Measurements from ENCODE around the gene MYBPHL.

MYBPHL gene

DNA sequence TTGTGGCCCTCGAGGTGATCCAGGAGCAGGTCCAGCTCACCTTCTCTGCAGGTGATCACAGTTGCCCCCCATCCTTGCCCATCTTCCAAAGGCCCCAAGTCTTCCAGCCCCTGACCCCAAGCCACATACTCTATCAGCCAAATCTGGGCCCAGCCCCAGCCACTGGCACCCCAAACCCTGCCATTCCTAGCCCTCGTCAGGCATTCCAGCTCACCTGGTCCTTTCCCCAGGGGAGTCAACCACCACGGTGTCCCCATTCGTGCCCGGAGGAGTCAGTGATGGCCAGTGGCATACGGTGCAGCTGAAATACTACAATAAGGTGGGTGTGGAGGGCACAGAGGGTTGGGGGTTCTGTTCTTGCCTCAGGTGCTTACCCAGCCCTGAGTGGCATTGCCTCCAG lies 45.2 kb downstream of the MYBPHL start (continued):
- TF ChIP-seq, protein P1, sequence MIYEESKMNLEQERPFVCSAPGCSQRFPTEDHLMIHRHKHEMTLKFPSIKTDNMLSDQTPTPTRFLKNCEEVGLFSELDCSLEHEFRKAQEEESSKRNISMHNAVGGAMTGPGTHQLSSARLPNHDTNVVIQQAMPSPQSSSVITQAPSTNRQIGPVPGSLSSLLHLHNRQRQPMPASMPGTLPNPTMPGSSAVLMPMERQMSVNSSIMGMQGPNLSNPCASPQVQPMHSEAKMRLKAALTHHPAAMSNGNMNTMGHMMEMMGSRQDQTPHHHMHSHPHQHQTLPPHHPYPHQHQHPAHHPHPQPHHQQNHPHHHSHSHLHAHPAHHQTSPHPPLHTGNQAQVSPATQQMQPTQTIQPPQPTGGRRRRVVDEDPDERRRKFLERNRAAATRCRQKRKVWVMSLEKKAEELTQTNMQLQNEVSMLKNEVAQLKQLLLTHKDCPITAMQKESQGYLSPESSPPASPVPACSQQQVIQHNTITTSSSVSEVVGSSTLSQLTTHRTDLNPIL (CRISPR knock-in tag; IDR thresholded peaks at IDR 0.05; ENCODE audit: low read depth): no peak
- no peak for TF ChIP-seq OSR1 (CRISPR knock-in tag; IDR thresholded peaks at IDR 0.05)
- TF ChIP-seq RARB (CRISPR knock-in tag; IDR thresholded peaks at IDR 0.05): no peak
- no peak for TF ChIP-seq SNAI2 (CRISPR knock-in tag; IDR thresholded peaks at IDR 0.05)
- no peak for TF ChIP-seq ZNF565 (CRISPR knock-in tag; conservative IDR thresholded peaks at IDR 0.05; ENCODE audit: low read depth)
- TF ChIP-seq, protein P2, sequence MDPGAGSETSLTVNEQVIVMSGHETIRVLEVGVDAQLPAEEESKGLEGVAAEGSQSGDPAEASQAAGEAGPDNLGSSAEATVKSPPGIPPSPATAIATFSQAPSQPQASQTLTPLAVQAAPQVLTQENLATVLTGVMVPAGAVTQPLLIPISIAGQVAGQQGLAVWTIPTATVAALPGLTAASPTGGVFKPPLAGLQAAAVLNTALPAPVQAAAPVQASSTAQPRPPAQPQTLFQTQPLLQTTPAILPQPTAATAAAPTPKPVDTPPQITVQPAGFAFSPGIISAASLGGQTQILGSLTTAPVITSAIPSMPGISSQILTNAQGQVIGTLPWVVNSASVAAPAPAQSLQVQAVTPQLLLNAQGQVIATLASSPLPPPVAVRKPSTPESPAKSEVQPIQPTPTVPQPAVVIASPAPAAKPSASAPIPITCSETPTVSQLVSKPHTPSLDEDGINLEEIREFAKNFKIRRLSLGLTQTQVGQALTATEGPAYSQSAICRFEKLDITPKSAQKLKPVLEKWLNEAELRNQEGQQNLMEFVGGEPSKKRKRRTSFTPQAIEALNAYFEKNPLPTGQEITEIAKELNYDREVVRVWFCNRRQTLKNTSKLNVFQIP (CRISPR knock-in tag; IDR thresholded peaks at IDR 0.05; ENCODE audit: borderline replicate concordance, low read depth): no peak
- no peak for TF ChIP-seq PPARA (CRISPR knock-in tag; IDR thresholded peaks at IDR 0.05; ENCODE audit: borderline replicate concordance)
- no peak for TF ChIP-seq ZNF70 (CRISPR knock-in tag; IDR thresholded peaks at IDR 0.05)
- TF ChIP-seq ISL1 (CRISPR knock-in tag; IDR thresholded peaks at IDR 0.05): no peak
- TF ChIP-seq ARNTL (CRISPR knock-in tag; IDR thresholded peaks at IDR 0.05; ENCODE audit: borderline replicate concordance, low read depth): no peak
- TF ChIP-seq TCF4 (CRISPR knock-in tag; IDR thresholded peaks at IDR 0.05; ENCODE audit: borderline replicate concordance): no peak

DNA sequence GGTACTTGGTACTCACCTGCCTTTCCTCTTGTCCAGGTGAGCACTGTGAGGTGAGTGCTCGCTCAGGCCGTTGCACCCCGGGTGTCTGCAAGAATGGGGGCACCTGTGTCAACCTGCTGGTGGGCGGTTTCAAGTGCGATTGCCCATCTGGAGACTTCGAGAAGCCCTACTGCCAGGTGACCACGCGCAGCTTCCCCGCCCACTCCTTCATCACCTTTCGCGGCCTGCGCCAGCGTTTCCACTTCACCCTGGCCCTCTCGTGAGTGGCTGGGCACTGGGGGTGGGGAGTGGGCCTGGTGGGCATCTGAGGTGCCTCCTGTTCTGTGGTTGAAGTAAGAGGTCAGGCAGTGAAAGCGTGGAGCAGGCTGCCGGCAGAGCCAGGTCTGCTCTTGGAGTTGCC lies 45.8 kb downstream of the MYBPHL start:
- TF ChIP-seq RARB (CRISPR knock-in tag; IDR thresholded peaks at IDR 0.05) (no peak), ZNF70 (CRISPR knock-in tag; IDR thresholded peaks at IDR 0.05) (no peak), GLIS3 (CRISPR knock-in tag; IDR thresholded peaks at IDR 0.05) (no peak), ESRRG (CRISPR knock-in tag; IDR thresholded peaks at IDR 0.05) (no peak), PPARA (CRISPR knock-in tag; IDR thresholded peaks at IDR 0.05; ENCODE audit: borderline replicate concordance) (no peak), ZFP30 (CRISPR knock-in tag; IDR thresholded peaks at IDR 0.05) (no peak), ARNTL (CRISPR knock-in tag; IDR thresholded peaks at IDR 0.05; ENCODE audit: borderline replicate concordance, low read depth) (no peak), BACH2 (CRISPR knock-in tag; IDR thresholded peaks at IDR 0.05; ENCODE audit: borderline replicate concordance) (no peak), ISL1 (CRISPR knock-in tag; IDR thresholded peaks at IDR 0.05) (no peak), TOX (CRISPR knock-in tag; IDR thresholded peaks at IDR 0.05; ENCODE audit: borderline replicate concordance) (no peak), ZNF565 (CRISPR knock-in tag; conservative IDR thresholded peaks at IDR 0.05; ENCODE audit: low read depth) (no peak)
- TF ChIP-seq, protein P3, sequence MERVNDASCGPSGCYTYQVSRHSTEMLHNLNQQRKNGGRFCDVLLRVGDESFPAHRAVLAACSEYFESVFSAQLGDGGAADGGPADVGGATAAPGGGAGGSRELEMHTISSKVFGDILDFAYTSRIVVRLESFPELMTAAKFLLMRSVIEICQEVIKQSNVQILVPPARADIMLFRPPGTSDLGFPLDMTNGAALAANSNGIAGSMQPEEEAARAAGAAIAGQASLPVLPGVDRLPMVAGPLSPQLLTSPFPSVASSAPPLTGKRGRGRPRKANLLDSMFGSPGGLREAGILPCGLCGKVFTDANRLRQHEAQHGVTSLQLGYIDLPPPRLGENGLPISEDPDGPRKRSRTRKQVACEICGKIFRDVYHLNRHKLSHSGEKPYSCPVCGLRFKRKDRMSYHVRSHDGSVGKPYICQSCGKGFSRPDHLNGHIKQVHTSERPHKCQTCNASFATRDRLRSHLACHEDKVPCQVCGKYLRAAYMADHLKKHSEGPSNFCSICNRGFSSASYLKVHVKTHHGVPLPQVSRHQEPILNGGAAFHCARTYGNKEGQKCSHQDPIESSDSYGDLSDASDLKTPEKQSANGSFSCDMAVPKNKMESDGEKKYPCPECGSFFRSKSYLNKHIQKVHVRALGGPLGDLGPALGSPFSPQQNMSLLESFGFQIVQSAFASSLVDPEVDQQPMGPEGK (CRISPR knock-in tag; IDR thresholded peaks at IDR 0.05; ENCODE audit: borderline replicate concordance): no peak
- TF ChIP-seq, protein P1 (CRISPR knock-in tag; IDR thresholded peaks at IDR 0.05; ENCODE audit: low read depth): no peak
- TF ChIP-seq, protein P4, sequence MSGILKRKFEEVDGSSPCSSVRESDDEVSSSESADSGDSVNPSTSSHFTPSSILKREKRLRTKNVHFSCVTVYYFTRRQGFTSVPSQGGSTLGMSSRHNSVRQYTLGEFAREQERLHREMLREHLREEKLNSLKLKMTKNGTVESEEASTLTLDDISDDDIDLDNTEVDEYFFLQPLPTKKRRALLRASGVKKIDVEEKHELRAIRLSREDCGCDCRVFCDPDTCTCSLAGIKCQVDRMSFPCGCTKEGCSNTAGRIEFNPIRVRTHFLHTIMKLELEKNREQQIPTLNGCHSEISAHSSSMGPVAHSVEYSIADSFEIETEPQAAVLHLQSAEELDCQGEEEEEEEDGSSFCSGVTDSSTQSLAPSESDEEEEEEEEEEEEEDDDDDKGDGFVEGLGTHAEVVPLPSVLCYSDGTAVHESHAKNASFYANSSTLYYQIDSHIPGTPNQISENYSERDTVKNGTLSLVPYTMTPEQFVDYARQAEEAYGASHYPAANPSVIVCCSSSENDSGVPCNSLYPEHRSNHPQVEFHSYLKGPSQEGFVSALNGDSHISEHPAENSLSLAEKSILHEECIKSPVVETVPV (CRISPR knock-in tag; IDR thresholded peaks at IDR 0.05): no peak
- no peak for ATAC-seq

DNA sequence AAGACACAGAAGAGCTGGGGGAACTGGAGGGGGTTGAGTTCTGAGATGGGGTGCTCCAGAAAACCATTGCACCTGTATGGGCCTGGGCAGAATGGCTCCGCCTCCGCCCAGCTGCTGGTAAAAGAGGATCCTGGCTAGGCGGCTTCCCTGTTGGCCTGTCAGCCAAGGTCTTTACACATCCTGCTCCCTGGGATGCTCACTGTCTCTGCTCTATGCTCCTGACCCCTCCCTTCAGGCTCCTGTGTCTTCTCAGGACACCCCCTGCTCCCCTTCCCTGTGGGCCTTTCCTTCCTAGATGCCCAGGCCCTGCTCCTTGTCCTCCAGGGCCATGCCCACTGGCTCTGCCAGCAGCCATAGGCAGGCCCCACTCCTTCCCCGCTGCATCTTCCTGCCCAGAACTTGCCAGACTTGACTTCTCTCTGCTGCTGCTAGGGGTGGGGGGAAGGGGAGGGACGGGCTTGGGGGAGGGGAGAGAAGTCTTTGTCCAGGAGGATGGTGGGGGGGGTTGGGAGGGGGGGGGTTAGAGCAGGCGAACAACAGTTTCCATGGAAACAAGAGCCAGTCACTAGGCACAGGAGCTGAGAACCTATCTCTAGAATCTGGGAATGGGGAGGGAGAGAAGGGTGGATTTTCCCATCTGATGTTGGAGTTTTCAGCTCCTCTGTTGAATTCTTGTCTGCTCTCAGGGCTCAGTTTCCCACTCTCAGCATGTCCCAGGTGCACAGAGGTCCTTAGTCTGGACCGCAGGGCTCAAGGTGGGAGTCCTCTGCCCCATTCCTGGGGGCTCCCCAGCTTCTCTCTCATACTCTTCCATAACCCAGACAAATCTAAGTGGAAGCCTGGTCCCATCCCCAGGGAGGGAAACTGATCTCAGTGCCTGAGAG lies 46.9 kb downstream of the MYBPHL start:
- no peak for ATAC-seq
- TF ChIP-seq ZNF8 (CRISPR knock-in tag; IDR thresholded peaks at IDR 0.05) (no peak), ESRRG (CRISPR knock-in tag; IDR thresholded peaks at IDR 0.05) (no peak), ZC3H10 (CRISPR knock-in tag; IDR thresholded peaks at IDR 0.05) (no peak), ZFP3 (CRISPR knock-in tag; IDR thresholded peaks at IDR 0.05) (no peak), CSDC2 (CRISPR knock-in tag; IDR thresholded peaks at IDR 0.05) (no peak), BACH2 (CRISPR knock-in tag; IDR thresholded peaks at IDR 0.05; ENCODE audit: borderline replicate concordance) (no peak), GLIS3 (CRISPR knock-in tag; IDR thresholded peaks at IDR 0.05) (no peak), TCF4 (CRISPR knock-in tag; IDR thresholded peaks at IDR 0.05; ENCODE audit: borderline replicate concordance) (no peak), SNAI2 (CRISPR knock-in tag; IDR thresholded peaks at IDR 0.05) (no peak), OSR1 (CRISPR knock-in tag; IDR thresholded peaks at IDR 0.05) (no peak), ISL1 (CRISPR knock-in tag; IDR thresholded peaks at IDR 0.05) (no peak), RARB (CRISPR knock-in tag; IDR thresholded peaks at IDR 0.05) (no peak)
- TF ChIP-seq, protein P1 (CRISPR knock-in tag; IDR thresholded peaks at IDR 0.05; ENCODE audit: low read depth): no peak
- TF ChIP-seq, protein P4 (CRISPR knock-in tag; IDR thresholded peaks at IDR 0.05): no peak
- TF ChIP-seq, protein P3 (CRISPR knock-in tag; IDR thresholded peaks at IDR 0.05; ENCODE audit: borderline replicate concordance): no peak
